AG09319 (cell line): ENCODE data around the gene ZNF394.

ENCODE experiments used
- DNase-seq: peaks from one replicate; pipeline ENCODE4 v3.0.0-alpha.2; 2010; ENCODE audit warnings: low read depth; ENCODE audit errors: extremely low read depth
- TF ChIP-seq, protein P1 (sequence below): IDR thresholded peaks from 2 replicates; pipeline ENCODE4 v1.5.1; 2011; ENCODE audit warnings: low read depth, mild to moderate bottlenecking, inconsistent platforms, low read length, moderate library complexity

Gene ZNF394

DNA sequence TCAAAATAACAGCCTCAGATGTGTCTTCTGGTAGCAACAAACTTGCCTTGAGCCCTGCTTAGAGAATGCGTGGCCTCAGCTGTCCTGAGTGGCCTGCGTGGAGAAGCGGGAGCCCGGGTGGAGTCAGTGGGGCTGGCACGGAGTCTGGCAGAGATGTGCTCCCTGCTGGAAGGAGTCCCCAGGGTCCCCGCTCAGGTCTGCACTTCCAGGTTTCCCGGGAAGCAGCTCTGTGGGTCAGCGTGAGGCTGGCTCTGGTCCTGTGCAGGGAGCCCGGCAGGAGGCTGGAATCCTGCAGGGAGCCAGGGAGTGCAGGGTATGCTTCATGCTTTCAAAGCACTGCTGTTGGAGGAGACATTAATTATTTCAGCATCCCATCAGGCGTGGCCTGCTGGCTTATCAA is 51.2 kb downstream of the ZNF394 start:
- DNase-seq, result no peak
- TF ChIP-seq, protein P1, sequence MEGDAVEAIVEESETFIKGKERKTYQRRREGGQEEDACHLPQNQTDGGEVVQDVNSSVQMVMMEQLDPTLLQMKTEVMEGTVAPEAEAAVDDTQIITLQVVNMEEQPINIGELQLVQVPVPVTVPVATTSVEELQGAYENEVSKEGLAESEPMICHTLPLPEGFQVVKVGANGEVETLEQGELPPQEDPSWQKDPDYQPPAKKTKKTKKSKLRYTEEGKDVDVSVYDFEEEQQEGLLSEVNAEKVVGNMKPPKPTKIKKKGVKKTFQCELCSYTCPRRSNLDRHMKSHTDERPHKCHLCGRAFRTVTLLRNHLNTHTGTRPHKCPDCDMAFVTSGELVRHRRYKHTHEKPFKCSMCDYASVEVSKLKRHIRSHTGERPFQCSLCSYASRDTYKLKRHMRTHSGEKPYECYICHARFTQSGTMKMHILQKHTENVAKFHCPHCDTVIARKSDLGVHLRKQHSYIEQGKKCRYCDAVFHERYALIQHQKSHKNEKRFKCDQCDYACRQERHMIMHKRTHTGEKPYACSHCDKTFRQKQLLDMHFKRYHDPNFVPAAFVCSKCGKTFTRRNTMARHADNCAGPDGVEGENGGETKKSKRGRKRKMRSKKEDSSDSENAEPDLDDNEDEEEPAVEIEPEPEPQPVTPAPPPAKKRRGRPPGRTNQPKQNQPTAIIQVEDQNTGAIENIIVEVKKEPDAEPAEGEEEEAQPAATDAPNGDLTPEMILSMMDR, result no peak

DNA sequence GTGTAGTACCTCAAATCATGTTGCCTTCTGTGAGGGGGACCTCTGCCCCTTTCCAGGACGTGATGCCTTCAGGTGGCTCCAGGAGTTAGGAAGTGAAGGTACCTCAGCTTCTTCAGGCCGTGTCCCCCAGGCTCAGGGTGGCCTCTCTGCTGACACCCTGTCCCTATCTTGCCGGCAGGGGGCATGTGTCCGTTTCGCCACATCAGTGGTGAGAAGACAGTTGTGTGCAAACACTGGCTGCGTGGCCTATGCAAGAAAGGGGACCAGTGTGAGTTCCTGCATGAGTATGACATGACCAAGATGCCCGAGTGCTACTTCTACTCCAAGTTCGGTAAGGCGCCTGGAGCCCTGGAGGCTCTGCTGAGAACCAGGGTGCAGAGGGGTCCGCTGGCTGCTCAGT is 52.1 kb downstream of the ZNF394 start:
- TF ChIP-seq, protein P1, result no peak
- no peak for DNase-seq

DNA sequence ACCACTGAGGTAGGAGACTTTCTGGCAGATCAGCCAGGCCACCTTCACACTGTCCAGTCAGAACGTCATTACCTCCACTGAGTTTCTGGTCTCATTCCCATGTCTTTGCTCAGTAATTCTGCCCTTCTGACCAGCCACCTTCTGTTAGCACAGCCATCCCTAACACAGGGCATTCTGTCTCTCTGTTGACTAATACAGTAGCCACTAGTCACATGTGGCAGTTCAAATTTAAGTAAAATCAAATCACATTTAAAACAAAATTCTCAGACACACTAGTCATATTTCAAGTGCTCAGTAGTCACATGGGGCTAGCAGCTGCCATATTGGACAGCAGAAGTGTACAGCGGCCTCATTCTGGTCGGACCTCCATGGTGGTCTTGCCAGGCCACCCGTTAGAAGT is 54.0 kb downstream of the ZNF394 start:
- TF ChIP-seq, protein P1, result no peak
- DNase-seq, result no peak
